Stimulated activated CD8-positive, alpha-beta memory T cell treated with anti-CD3 and anti-CD28 coated beads, Interleukin-4, amount 100 ng/mL, for 4 hours (primary cell): ENCODE data around the gene YBX1.
"Not testable (repeated sequence)": the region's sequence is repeated elsewhere in the genome, so short reads cannot be mapped to it uniquely, and the experiment has no call there.

Experiments
- DNase-seq, 2 donors: peaks; one replicate each; pipeline ENCODE4 v3.0.0-alpha.2; 2020; ENCODE audit warnings: low read depth in 2 of 2, low spot score in 1 of 2

YBX1 gene

GRCh38 chr1:42681741-42682483 lies at the start of gene YBX1:
YBX1 (plus strand) TSS chr1:42682418; CDS start chr1:42682566, 148 bp downstream.
- DNase-seq: peak; percentile 86 to 89

GRCh38 chr1:42639116-42639515 lies 43.1 kb upstream of the YBX1 start:
- DNase-seq: no peak

- DNase-seq: no peak
Observed at GRCh38 chr1:42646056-42646455, 36.2 kb upstream of the YBX1 start.

- DNase-seq: no peak
Observed at GRCh38 chr1:42657201-42657600, 25.0 kb upstream of the YBX1 start.

GRCh38 chr1:42657981-42658876 lies 24.0 kb upstream of the YBX1 start, which contains the start of gene PPIH:
PPIH (plus strand) TSS chr1:42658423; CDS start chr1:42658447, 24 bp downstream.
- peak; percentile 84 to 92 for DNase-seq

GRCh38 chr1:42658877-42659337 lies 23.3 kb upstream of the YBX1 start:
- no peak for DNase-seq

GRCh38 chr1:42660907-42661500 lies 21.2 kb upstream of the YBX1 start:
- DNase-seq: no peak

GRCh38 chr1:42669936-42670335 lies 12.3 kb upstream of the YBX1 start:
- no peak for DNase-seq

- DNase-seq: no peak
Observed at GRCh38 chr1:42670425-42670824, 11.8 kb upstream of the YBX1 start.

GRCh38 chr1:42674214-42674613 lies 8.0 kb upstream of the YBX1 start:
- DNase-seq: no peak

- no peak for DNase-seq
Observed at GRCh38 chr1:42674682-42675081, 7.5 kb upstream of the YBX1 start.

GRCh38 chr1:42675467-42675866 lies 6.8 kb upstream of the YBX1 start:
- DNase-seq: no peak

- DNase-seq: no peak
Observed at GRCh38 chr1:42676534-42677087, 5.6 kb upstream of the YBX1 start.

GRCh38 chr1:42679364-42679983 lies 2.7 kb upstream of the YBX1 start:
- DNase-seq: no peak

GRCh38 chr1:42680055-42680454 lies 2.2 kb upstream of the YBX1 start:
- no peak for DNase-seq

- DNase-seq: no peak
Observed at GRCh38 chr1:42680921-42681683, 1.1 kb upstream of the YBX1 start.

GRCh38 chr1:42682484-42682738 lies 193 bp downstream of the YBX1 start:
- DNase-seq: not testable (repeated sequence)

- DNase-seq: peak; percentile 15 to 47
Observed at GRCh38 chr1:42682739-42683531, 717 bp downstream of the YBX1 start.

- no peak for DNase-seq
Observed at GRCh38 chr1:42684139-42684538, 1.9 kb downstream of the YBX1 start.

GRCh38 chr1:42686418-42686817 lies 4.2 kb downstream of the YBX1 start:
- DNase-seq: no peak
